HepG2 (cell line): ENCODE data around the gene SHROOM1. TPM values are rescaled to one million over a fixed set of nuclear protein-coding genes. Genes with fewer than 3 reads are reported as not detected.

Experiments
- ATAC-seq: fragments of 200-7000 bp; cut with Tn5 transposase; 3 replicates; pipeline ENCODE4 v1.9.1; 2020; ENCODE audit warnings: mild to moderate bottlenecking, moderate library complexity
- BruUV-seq: library from RNA; stranded (reverse); fragments of 400-500 nt; replicated peaks from 2 replicates; lab custom pipeline; 2021; lab: Mats Ljungman, UMichigan
- CTCF ChIA-PET: fragments of 300-600 bp; formaldehyde crosslinking; extraction: SDS; loops from one replicate; lab custom pipeline; 2021; ENCODE audit warnings: low total read pairs, inconsistent platforms, low intra/inter-chr PET ratio; lab: Yijun Ruan, JAX
- POLR2A ChIA-PET: fragments of 350-600 bp; sonication (Branson Sonifier 250); formaldehyde crosslinking; loops from one replicate; lab custom pipeline; 2020; ENCODE audit warnings: antibody characterized with exemption, inconsistent platforms; lab: Yijun Ruan, JAX
- DNase-seq: peaks from one replicate; pipeline ENCODE4 v3.0.0-alpha.2; 2015; ENCODE audit warnings: low spot score
- FAIRE-seq: peaks from 3 replicates; lab custom pipeline; 2011; peaks lifted over from hg19 to GRCh38; lab: Jason Lieb, UNC
- H2AFZ ChIP-seq: one replicate; pipeline ENCODE4 v1.6.1; 2011; ENCODE audit warnings: low read length, inconsistent platforms
- H3K27ac ChIP-seq: fragments of 300-600 bp; 3 replicates; pipeline ENCODE4 v1.8.0; 2011; ENCODE audit warnings: mixed run types, mild to moderate bottlenecking, mixed read lengths, low read length, inconsistent platforms; ENCODE audit not compliant: insufficient read depth; ENCODE audit errors: extremely low read length
- H3K27me3 ChIP-seq, 2 experiments: fragments of 200-600 bp in 1 of 2; 2 replicates in 1 of 2; 3 replicates in 1 of 2; pipeline versions ENCODE4 v1.6.0 to v1.8.0; 2011; ENCODE audit warnings: low read length in 2 of 2, mild to moderate bottlenecking in 2 of 2, moderate library complexity in 2 of 2, inconsistent platforms in 1 of 2; ENCODE audit not compliant: insufficient read depth in 2 of 2, control insufficient read depth in 1 of 2
- H3K36me3 ChIP-seq, 2 experiments: fragments of 200-600 bp in 1 of 2; replicated peaks in 1 of 2; 2 replicates in 1 of 2; 3 replicates in 1 of 2; pipeline versions ENCODE4 v1.5.1 to v1.8.0; 2011; ENCODE audit warnings: low read length in 2 of 2, inconsistent platforms in 1 of 2; ENCODE audit not compliant: insufficient read depth in 2 of 2, control insufficient read depth in 1 of 2
- H3K4me1 ChIP-seq: 2 replicates; pipeline ENCODE4 v1.5.1; 2012; ENCODE audit warnings: low read length, inconsistent platforms; ENCODE audit not compliant: insufficient read depth
- H3K4me2 ChIP-seq: 2 replicates; pipeline ENCODE4 v1.6.0; 2011; ENCODE audit warnings: low read depth, low read length, inconsistent platforms
- H3K4me3 ChIP-seq, 3 experiments: fragments of 200-600 bp in 1 of 3; sonication (generic), shearing (Covaris generic) in 1 of 3; replicated peaks in 1 of 3; 2 replicates each; pipeline ENCODE4 v1.5.1; 2011 to 2016; ENCODE audit warnings: low read length in 3 of 3, inconsistent platforms in 2 of 3, low read depth in 2 of 3, mild to moderate bottlenecking in 2 of 3, control low read depth in 1 of 3, mixed read lengths in 1 of 3; ENCODE audit not compliant: insufficient read depth in 1 of 3
- H3K79me2 ChIP-seq: one replicate; pipeline ENCODE4 v1.6.1; 2011; ENCODE audit warnings: low read length, inconsistent platforms; ENCODE audit not compliant: insufficient read depth
- H3K9ac ChIP-seq: 2 replicates; pipeline ENCODE4 v1.6.0; 2011; ENCODE audit warnings: mild to moderate bottlenecking, low read depth, low read length, inconsistent platforms; ENCODE audit not compliant: insufficient read depth
- H3K9me3 ChIP-seq: 2 replicates; pipeline ENCODE4 v1.5.1; 2012; ENCODE audit warnings: mild to moderate bottlenecking, low read length
- H4K20me1 ChIP-seq: 2 replicates; pipeline ENCODE4 v1.6.0; 2011; ENCODE audit warnings: inconsistent platforms, mild to moderate bottlenecking, low read length, moderate library complexity; ENCODE audit not compliant: insufficient read depth
- MED1 ChIP-seq: sonication (generic); formaldehyde crosslinking; IDR thresholded peaks from 2 replicates; pipeline ENCODE4 v1.4.0; 2020; ENCODE audit warnings: missing genetic modification reagents
- MYC ChIP-seq: sonication (generic); formaldehyde crosslinking; IDR thresholded peaks from 2 replicates; pipeline ENCODE4 v1.9.0; 2021; ENCODE audit warnings: missing genetic modification reagents, borderline replicate concordance
- MYPOP ChIP-seq: sonication (generic); formaldehyde crosslinking; IDR thresholded peaks from 2 replicates; pipeline ENCODE4 v1.8.1; 2023; ENCODE audit warnings: mild to moderate bottlenecking, moderate library complexity, missing genetic modification reagents
- NONO ChIP-seq, 2 experiments: fragments of 450-650 bp in 1 of 2; sonication (generic) in 1 of 2; formaldehyde crosslinking in 1 of 2; IDR thresholded peaks in 1 of 2; conservative IDR thresholded peaks in 1 of 2; 2 replicates each; pipeline versions ENCODE4 v1.6.1 to v1.8.0; 2017 to 2022; ENCODE audit warnings: mild to moderate bottlenecking in 1 of 2, missing genetic modification reagents in 1 of 2, moderate library complexity in 1 of 2
- RARA ChIP-seq: IDR thresholded peaks from 2 replicates; pipeline ENCODE4 v1.6.1; 2016; ENCODE audit warnings: missing genetic modification reagents, missing compliant biosample characterization
- SCMH1 ChIP-seq: sonication (generic); formaldehyde crosslinking; IDR thresholded peaks from 2 replicates; pipeline ENCODE4 v1.9.0; 2021; ENCODE audit warnings: missing genetic modification reagents, mild to moderate bottlenecking, borderline replicate concordance
- TOE1 ChIP-seq: sonication (generic); formaldehyde crosslinking; IDR thresholded peaks from 2 replicates; pipeline ENCODE4 v1.4.0; 2020; ENCODE audit warnings: mild to moderate bottlenecking, missing genetic modification reagents
- ZNF232 ChIP-seq: sonication (generic); formaldehyde crosslinking; IDR thresholded peaks from 2 replicates; pipeline ENCODE4 v1.4.0; 2020; ENCODE audit warnings: missing genetic modification reagents, borderline replicate concordance
- ZNF234 ChIP-seq: sonication (generic); formaldehyde crosslinking; conservative IDR thresholded peaks from 2 replicates; pipeline ENCODE4 v1.5.1; 2020; ENCODE audit warnings: mild to moderate bottlenecking, missing genetic modification reagents
- ZNF263 ChIP-seq: sonication (generic); formaldehyde crosslinking; IDR thresholded peaks from 2 replicates; pipeline ENCODE4 v1.4.0; 2020; ENCODE audit warnings: missing genetic modification reagents
- ZNF30 ChIP-seq: sonication (generic); formaldehyde crosslinking; IDR thresholded peaks from 2 replicates; pipeline ENCODE4 v1.5.0; 2020; ENCODE audit warnings: mild to moderate bottlenecking, missing genetic modification reagents
- ZNF510 ChIP-seq: sonication (generic); formaldehyde crosslinking; IDR thresholded peaks from 2 replicates; pipeline ENCODE4 v1.4.0; 2020; ENCODE audit warnings: low read depth, mild to moderate bottlenecking, missing genetic modification reagents
- ZNF546 ChIP-seq: sonication (generic); formaldehyde crosslinking; conservative IDR thresholded peaks from 2 replicates; pipeline ENCODE4 v1.8.1; 2023; ENCODE audit warnings: mild to moderate bottlenecking, missing genetic modification reagents
- ZNF598 ChIP-seq: sonication (generic); formaldehyde crosslinking; IDR thresholded peaks from 2 replicates; pipeline ENCODE4 v1.5.1; 2020; ENCODE audit warnings: mild to moderate bottlenecking, missing genetic modification reagents, borderline replicate concordance
- ZNF660 ChIP-seq: sonication (generic); formaldehyde crosslinking; IDR thresholded peaks from 2 replicates; pipeline ENCODE4 v1.5.1; 2020; ENCODE audit warnings: mild to moderate bottlenecking, low read depth, missing genetic modification reagents, borderline replicate concordance
- ZNF7 ChIP-seq: IDR thresholded peaks from 2 replicates; pipeline ENCODE4 v1.6.1; 2016; ENCODE audit warnings: missing biosample characterization, missing genetic modification reagents
- WGBS: methylation state at CpG from one replicate; pipeline ENCODE4 v1.1.6; 2017; ENCODE audit warnings: low lambda C conversion rate; 5-methylcytosine and 5-hydroxymethylcytosine counted together
- in situ Hi-C: cut with HindIII; loops from 2 replicates; pipeline ENCODE4 v1.10.0; 2017; ENCODE audit warnings: low pct_unique_long_range_greater_than_20kb; ENCODE audit not compliant: extremely low pct_ligation_motif_present
- intact Hi-C: fragments of 100-400 bp; cut with micrococcal nuclease; formaldehyde crosslinking; loops from one replicate; pipeline ENCODE4 v1.10.0; 2022; ENCODE audit not compliant: unreplicated experiment
- polyA plus RNA-seq, 8 experiments: library from polyadenylated mRNA; depleted of rRNA in 3 of 8; stranded (reverse) in 7 of 8; unstranded in 1 of 8; fragments of >200 nt; fragmentation: Illumina TruSeq in 4 of 8; extraction: Trizol in 4 of 8; gene quantifications; 2 replicates each; pipeline versions ENCODE4 v1.2.1 to v1.2.3, GENCODE V29; 2011 to 2016; ENCODE audit warnings: low read depth in 4 of 8, missing spikeins in 1 of 8, mixed read lengths in 1 of 8; ENCODE audit not compliant: insufficient read depth in 1 of 8
- total RNA-seq, 5 experiments: library from RNA; depleted of rRNA; stranded (reverse); fragments of >200 nt; fragmentation: Illumina TruSeq; extraction: Trizol; gene quantifications; 2 replicates each; pipeline ENCODE4 v1.2.3, GENCODE V29; 2016; ENCODE audit warnings: low read depth in 1 of 5
- TF ChIP-seq, protein P1 (sequence below): sonication (generic); formaldehyde crosslinking; IDR thresholded peaks from 2 replicates; pipeline ENCODE4 v1.4.0; 2020; ENCODE audit warnings: missing genetic modification reagents, mild to moderate bottlenecking, borderline replicate concordance
- TF ChIP-seq, protein P2 (sequence below): sonication (generic); formaldehyde crosslinking; IDR thresholded peaks from 2 replicates; pipeline ENCODE4 v1.5.0; 2020; ENCODE audit warnings: mild to moderate bottlenecking, low read depth, missing genetic modification reagents, borderline replicate concordance

Gene SHROOM1
- total and polyA plus RNA-seq, 2 of the 13 experiments (the other 11 are each of a cell fraction or from before 2014, with no cell fraction given), result 18.2 to 25.7 TPM

GRCh38 chr5:132876020-132876759 lies 45.7 kb upstream of the SHROOM1 start (continued):
- TF ChIP-seq, protein P1, sequence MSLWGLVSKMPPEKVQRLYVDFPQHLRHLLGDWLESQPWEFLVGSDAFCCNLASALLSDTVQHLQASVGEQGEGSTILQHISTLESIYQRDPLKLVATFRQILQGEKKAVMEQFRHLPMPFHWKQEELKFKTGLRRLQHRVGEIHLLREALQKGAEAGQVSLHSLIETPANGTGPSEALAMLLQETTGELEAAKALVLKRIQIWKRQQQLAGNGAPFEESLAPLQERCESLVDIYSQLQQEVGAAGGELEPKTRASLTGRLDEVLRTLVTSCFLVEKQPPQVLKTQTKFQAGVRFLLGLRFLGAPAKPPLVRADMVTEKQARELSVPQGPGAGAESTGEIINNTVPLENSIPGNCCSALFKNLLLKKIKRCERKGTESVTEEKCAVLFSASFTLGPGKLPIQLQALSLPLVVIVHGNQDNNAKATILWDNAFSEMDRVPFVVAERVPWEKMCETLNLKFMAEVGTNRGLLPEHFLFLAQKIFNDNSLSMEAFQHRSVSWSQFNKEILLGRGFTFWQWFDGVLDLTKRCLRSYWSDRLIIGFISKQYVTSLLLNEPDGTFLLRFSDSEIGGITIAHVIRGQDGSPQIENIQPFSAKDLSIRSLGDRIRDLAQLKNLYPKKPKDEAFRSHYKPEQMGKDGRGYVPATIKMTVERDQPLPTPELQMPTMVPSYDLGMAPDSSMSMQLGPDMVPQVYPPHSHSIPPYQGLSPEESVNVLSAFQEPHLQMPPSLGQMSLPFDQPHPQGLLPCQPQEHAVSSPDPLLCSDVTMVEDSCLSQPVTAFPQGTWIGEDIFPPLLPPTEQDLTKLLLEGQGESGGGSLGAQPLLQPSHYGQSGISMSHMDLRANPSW, result no peak
- TF ChIP-seq RARA (CRISPR knock-in tag) (peak; percentile 25; the same call in 1 of the 2 replicates), MED1 (CRISPR knock-in tag) (peak; percentile 19; the same call in 1 of the 2 replicates)

DNA sequence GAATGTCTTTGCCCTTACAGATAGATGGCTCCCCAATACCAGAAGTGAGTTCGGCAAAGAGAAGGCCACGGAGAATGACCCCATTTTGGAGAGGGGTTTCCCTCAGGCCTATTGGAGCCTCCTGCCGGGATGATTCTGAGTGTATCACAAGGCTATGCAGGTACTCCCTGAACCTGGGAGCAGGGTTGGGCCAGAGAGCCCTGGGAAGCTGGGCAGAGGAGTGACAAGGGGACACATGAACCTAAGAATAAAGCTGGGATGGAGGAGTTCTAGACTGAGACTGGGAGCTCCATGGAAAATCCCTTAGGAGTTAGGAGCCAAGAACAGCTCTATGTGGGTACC lies 43.5 kb upstream of the SHROOM1 start:
- Histone ChIP-seq H3K79me2 (peaks cover 13% of the 10 kb centered on the region), H2AFZ (no peak overlapping the region), H3K36me3 (peaks cover 2 to 13% of the 10 kb centered on the region in 2 experiments), H3K4me1 (peaks cover 88% of the 10 kb centered on the region), H3K4me3 (peak overlapping the region; percentile 52 to 76 (median 68)), H3K27ac (peak overlapping the region; percentile 95), H3K27me3 (no peaks in the 10 kb centered on the region; a peak in 1 of 5 replicates), H3K9ac (peak overlapping the region; percentile 93), H3K9me3 (no peaks in the 10 kb centered on the region), H3K4me2 (peak overlapping the region; percentile 80), H4K20me1 (no peaks in the 10 kb centered on the region)
- DNase-seq, result no peak
- ATAC-seq, result peak; percentile 51
- CTCF ChIA-PET, result no interaction called here
- intact Hi-C loops, result no loop called here
- POLR2A ChIA-PET, result interaction anchor here (0.5 to 3.3 kb wide), 7 partner anchors 10 to 178 kb away, joined by 3 to 26 read pairs (median 4); partner anchors contain the start of genes HSPA4 and SHROOM1
- TSS peak; percentile 86 for BruUV-seq
- in situ Hi-C loops, result loop anchor here (5.0 kb wide), 1 partner anchor 42 kb away; the partner anchor contains the start of gene SHROOM1
- FAIRE-seq, result no peak
- WGBS, result 0% methylated on average over 3 of the region's 3 CpGs
- TF ChIP-seq ZNF232 (0 out of 2 replicates have a peak, but pooled peaks have one; percentile 36), SCMH1 (no peak), TOE1 (no peak), ZNF546 (CRISPR knock-in tag) (0 out of 2 replicates have a peak, but pooled peaks have one; percentile 14), MYPOP (CRISPR knock-in tag) (0 out of 2 replicates have a peak, but pooled peaks have one; percentile 12), ZNF510 (CRISPR knock-in tag) (0 out of 2 replicates have a peak, but pooled peaks have one; percentile 30), MYC (no peak), ZNF30 (CRISPR knock-in tag) (no peak), NONO (IDR thresholded peaks at IDR 0.05) (no peak), NONO (CRISPR knock-in tag; conservative IDR thresholded peaks at IDR 0.05) (peak; percentile 9; the same call in 1 of the 2 replicates), ZNF598 (peak; percentile 46; the same call in 1 of the 2 replicates), ZNF263 (0 out of 2 replicates have a peak, but pooled peaks have one; percentile 9), ZNF660 (0 out of 2 replicates have a peak, but pooled peaks have one; percentile 1), ZNF234 (CRISPR knock-in tag) (no peak), ZNF7 (CRISPR knock-in tag) (no peak)
- TF ChIP-seq, protein P2, sequence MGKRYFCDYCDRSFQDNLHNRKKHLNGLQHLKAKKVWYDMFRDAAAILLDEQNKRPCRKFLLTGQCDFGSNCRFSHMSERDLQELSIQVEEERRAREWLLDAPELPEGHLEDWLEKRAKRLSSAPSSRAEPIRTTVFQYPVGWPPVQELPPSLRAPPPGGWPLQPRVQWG, result no peak
